ENCODE measurements around the gene NUBPL.

- TF ChIP-seq POLR2A (IDR thresholded peaks at IDR 0.05) (no peak), CTCF (IDR thresholded peaks at IDR 0.05) (no peak)
These were observed 157.8 kb downstream of the NUBPL start for GRCh38 chr14:31718985-31719384.

All from adrenal gland (tissue), 5 donors.